ENCODE data around the gene FAM110A.

FAM110A gene

GRCh38 chr20:840503-840857 is 7.0 kb downstream of the FAM110A start:
- CTCF ChIA-PET = interaction anchor here (0.6 kb wide), 2 partner anchors 117 to 1848 kb away, joined by 3 read pairs; no protein-coding TSS in a partner anchor
- TF ChIP-seq CTBP1 (IDR thresholded peaks at IDR 0.05; ENCODE audit: borderline replicate concordance) (no peak), HDGF (IDR thresholded peaks at IDR 0.05; ENCODE audit: borderline replicate concordance) (no peak), FOXK2 (IDR thresholded peaks at IDR 0.05) (no peak), BHLHE40 (IDR thresholded peaks at IDR 0.05; ENCODE audit: borderline replicate concordance) (no peak), SP1 (IDR thresholded peaks at IDR 0.05) (no peak), ZNF384 (IDR thresholded peaks at IDR 0.05) (no peak), PKNOX1 (IDR thresholded peaks at IDR 0.05) (no peak)
- POLR2A ChIA-PET = no interaction called here
- no peak for DNase-seq (ENCODE audit: extremely low spot score)

- POLR2A ChIA-PET = no interaction called here
- DNase-seq (ENCODE audit: extremely low spot score) = no peak
- no peak for TF ChIP-seq ARNT (IDR thresholded peaks at IDR 0.05)
- no peak for TF ChIP-seq SP1 (IDR thresholded peaks at IDR 0.05)
- TF ChIP-seq CTBP1 (IDR thresholded peaks at IDR 0.05; ENCODE audit: borderline replicate concordance) = no peak
- TF ChIP-seq ELF4 (IDR thresholded peaks at IDR 0.05) = no peak
- no peak for TF ChIP-seq TARDBP (IDR thresholded peaks at IDR 0.05)
- CTCF ChIA-PET = interaction anchor here (0.6 kb wide), 1 partner anchor 116 kb away, joined by 3 read pairs; no protein-coding TSS in a partner anchor
These were observed 7.5 kb downstream of the FAM110A start for GRCh38 chr20:840858-841567.

GRCh38 chr20:841568-842546 is 8.3 kb downstream of the FAM110A start:
- TF ChIP-seq FOXM1 (IDR thresholded peaks at IDR 0.05; ENCODE audit: borderline replicate concordance) (no peak), FOXK2 (IDR thresholded peaks at IDR 0.05) (no peak), NFRKB (IDR thresholded peaks at IDR 0.05) (no peak), SUZ12 (IDR thresholded peaks at IDR 0.05) (no peak), ELF4 (IDR thresholded peaks at IDR 0.05) (no peak), ZNF384 (IDR thresholded peaks at IDR 0.05) (no peak), ARNT (IDR thresholded peaks at IDR 0.05) (no peak), L3MBTL2 (conservative IDR thresholded peaks at IDR 0.05) (no peak), HDGF (IDR thresholded peaks at IDR 0.05; ENCODE audit: borderline replicate concordance) (no peak), LEF1 (IDR thresholded peaks at IDR 0.05; ENCODE audit: borderline replicate concordance) (no peak), TARDBP (IDR thresholded peaks at IDR 0.05) (no peak), CTBP1 (IDR thresholded peaks at IDR 0.05; ENCODE audit: borderline replicate concordance) (no peak), FOXA1 (IDR thresholded peaks at IDR 0.05) (no peak), BHLHE40 (IDR thresholded peaks at IDR 0.05; ENCODE audit: borderline replicate concordance) (no peak)
- POLR2A ChIA-PET = no interaction called here
- CTCF ChIA-PET = no interaction called here
- no peak for DNase-seq (ENCODE audit: extremely low spot score)

GRCh38 chr20:842547-842940 is 9.0 kb downstream of the FAM110A start:
- no peak for TF ChIP-seq L3MBTL2 (conservative IDR thresholded peaks at IDR 0.05)
- TF ChIP-seq NFRKB (IDR thresholded peaks at IDR 0.05) = no peak
- no peak for DNase-seq (ENCODE audit: extremely low spot score)
- POLR2A ChIA-PET = no interaction called here
- CTCF ChIA-PET = no interaction called here

- POLR2A ChIA-PET = interaction anchor here (0.6 kb wide), 1 partner anchor 10 kb away, joined by 3 read pairs; no protein-coding TSS in a partner anchor
- TF ChIP-seq ELF4 (IDR thresholded peaks at IDR 0.05) (no peak), NFRKB (IDR thresholded peaks at IDR 0.05) (no peak), PKNOX1 (IDR thresholded peaks at IDR 0.05) (no peak), SUZ12 (IDR thresholded peaks at IDR 0.05) (no peak), L3MBTL2 (conservative IDR thresholded peaks at IDR 0.05) (no peak), LEF1 (IDR thresholded peaks at IDR 0.05; ENCODE audit: borderline replicate concordance) (no peak), HDGF (IDR thresholded peaks at IDR 0.05; ENCODE audit: borderline replicate concordance) (no peak), CTBP1 (IDR thresholded peaks at IDR 0.05; ENCODE audit: borderline replicate concordance) (no peak), BHLHE40 (IDR thresholded peaks at IDR 0.05; ENCODE audit: borderline replicate concordance) (no peak), SP1 (IDR thresholded peaks at IDR 0.05) (no peak), ARNT (IDR thresholded peaks at IDR 0.05) (no peak), ZNF384 (IDR thresholded peaks at IDR 0.05) (no peak)
These were observed 10.4 kb downstream of the FAM110A start for GRCh38 chr20:843912-844311.

GRCh38 chr20:844473-845225 is 11.1 kb downstream of the FAM110A start:
- DNase-seq (ENCODE audit: extremely low spot score) = peak; percentile 93
- POLR2A ChIA-PET = interaction anchor here (0.6 kb wide), 1 partner anchor 9 kb away, joined by 3 read pairs; no protein-coding TSS in a partner anchor

More at GRCh38 chr20:843912-844311, 10.4 kb downstream of the FAM110A start:
- DNase-seq (ENCODE audit: extremely low spot score) = no peak
- CTCF ChIA-PET = no interaction called here

More at GRCh38 chr20:844473-845225, 11.1 kb downstream of the FAM110A start:
- CTCF ChIA-PET = interaction anchor here (0.6 kb wide), 1 partner anchor 25 kb away, joined by 3 read pairs; no protein-coding TSS in a partner anchor
- peak; percentile 77 for TF ChIP-seq L3MBTL2 (conservative IDR thresholded peaks at IDR 0.05)
- TF ChIP-seq SUZ12 (IDR thresholded peaks at IDR 0.05) = no peak
- peak; percentile 80 for TF ChIP-seq ZNF384 (IDR thresholded peaks at IDR 0.05)

Data from HEK293T (cell line).